H1 (cell line): ENCODE results near the gene DCAF8. TPM values are rescaled to one million over a fixed set of nuclear protein-coding genes. Genes with fewer than 3 reads are reported as not detected.

Experiments used
- CTCF ChIA-PET: fragments of 300-600 bp; sonication (Branson Sonifier 250); formaldehyde crosslinking; loops from one replicate; lab custom pipeline; 2021; ENCODE audit not compliant: partially characterized antibody; lab: Charles Lee
- POLR2A ChIA-PET: fragments of 300-600 bp; sonication (Branson Sonifier 250); formaldehyde crosslinking; loops from one replicate; lab custom pipeline; 2021; ENCODE audit warnings: inconsistent platforms; ENCODE audit not compliant: partially characterized antibody; lab: Charles Lee
- DNase-seq, 2 experiments: peaks; one replicate each; pipeline versions ENCODE4 v3.0.0 to v3.0.0-alpha.2; 2010 to 2022; ENCODE audit warnings: low spot score in 2 of 2, low read depth in 1 of 2, mixed read lengths in 1 of 2
- FAIRE-seq: peaks from 2 replicates; lab custom pipeline; 2011; peaks lifted over from hg19 to GRCh38; lab: Jason Lieb, UNC
- H2AFZ ChIP-seq: 2 replicates; pipeline ENCODE4 v1.8.1; 2012; ENCODE audit warnings: low read length, inconsistent platforms
- H2AK5ac ChIP-seq: 2 replicates; pipeline ENCODE4 v1.6.1; 2013; ENCODE audit warnings: low read depth, low read length
- H2BK120ac ChIP-seq: replicated peaks from 2 replicates; pipeline ENCODE3; 2013; ENCODE audit warnings: low read depth, low read length, inconsistent platforms
- H2BK12ac ChIP-seq: 2 replicates; pipeline ENCODE4 v1.6.1; 2013; ENCODE audit warnings: low read depth, low read length
- H2BK15ac ChIP-seq: 2 replicates; pipeline ENCODE4 v1.6.1; 2013; ENCODE audit warnings: low read length
- H2BK20ac ChIP-seq: 2 replicates; pipeline ENCODE4 v1.6.1; 2013; ENCODE audit warnings: low read length
- H2BK5ac ChIP-seq: 2 replicates; pipeline ENCODE4 v1.6.1; 2013; ENCODE audit warnings: low read depth, low read length
- H3K14ac ChIP-seq: 2 replicates; pipeline ENCODE4 v1.6.1; 2013; ENCODE audit warnings: inconsistent platforms; ENCODE audit not compliant: insufficient read length
- H3K18ac ChIP-seq: 2 replicates; pipeline ENCODE4 v1.6.1; 2013; ENCODE audit warnings: low read length; ENCODE audit errors: extremely low read depth
- H3K23ac ChIP-seq: 2 replicates; pipeline ENCODE4 v1.6.1; 2013; ENCODE audit warnings: inconsistent platforms; ENCODE audit not compliant: insufficient read length
- H3K23me2 ChIP-seq: 2 replicates; pipeline ENCODE4 v1.6.1; 2013; ENCODE audit warnings: low read depth, low read length
- H3K27ac ChIP-seq: 2 replicates; pipeline ENCODE4 v1.6.1; 2011; ENCODE audit warnings: low read depth, low read length, inconsistent platforms
- H3K27me3 ChIP-seq, 4 experiments: replicated peaks in 1 of 4; 1 replicate in 1 of 4; 2 replicates in 3 of 4; pipeline versions ENCODE4 v1.6.1 to v1.8.1; 2011 to 2013; ENCODE audit warnings: low read length in 3 of 4, mild to moderate bottlenecking in 3 of 4, inconsistent platforms in 2 of 4, mixed read lengths in 2 of 4, moderate library complexity in 1 of 4; ENCODE audit not compliant: control insufficient read depth in 3 of 4, insufficient read depth in 3 of 4; ENCODE audit errors: extremely low read depth in 1 of 4
- H3K36me3 ChIP-seq, 4 experiments: 2 replicates each; pipeline versions ENCODE4 v1.6.1 to v1.8.1; 2011 to 2013; ENCODE audit warnings: mild to moderate bottlenecking in 4 of 4, low read length in 3 of 4, moderate library complexity in 2 of 4, control low read depth in 1 of 4, inconsistent platforms in 1 of 4; ENCODE audit not compliant: insufficient read depth in 4 of 4, control insufficient read depth in 2 of 4
- H3K4ac ChIP-seq: replicated peaks from 2 replicates; pipeline ENCODE3; 2013; ENCODE audit warnings: low read length, low read depth, mixed read lengths, inconsistent platforms; ENCODE audit not compliant: insufficient read length
- H3K4me1 ChIP-seq, 4 experiments: replicated peaks in 1 of 4; 1 replicate in 1 of 4; 2 replicates in 3 of 4; pipeline versions ENCODE4 v1.6.1 to v1.8.1; 2011 to 2013; ENCODE audit warnings: low read length in 3 of 4, inconsistent platforms in 2 of 4, mixed read lengths in 1 of 4; ENCODE audit not compliant: insufficient read depth in 4 of 4, control insufficient read depth in 3 of 4
- H3K4me2 ChIP-seq, 2 experiments: 2 replicates each; pipeline versions ENCODE4 v1.6.1 to v1.8.1; 2011 to 2013; ENCODE audit warnings: low read depth in 2 of 2, low read length in 2 of 2, control low read depth in 1 of 2, inconsistent platforms in 1 of 2, mild to moderate bottlenecking in 1 of 2; ENCODE audit not compliant: insufficient read depth in 1 of 2
- H3K4me3 ChIP-seq, 4 experiments: fragments of 200-600, 300-600 bp in 1 of 4; sonication (generic), shearing (Covaris generic), sonication (Bioruptor Twin) in 1 of 4; 2 replicates each; pipeline versions ENCODE4 v1.5.1 to v1.8.1; 2011 to 2016; ENCODE audit warnings: low read length in 4 of 4, low read depth in 3 of 4, control low read depth in 2 of 4, inconsistent platforms in 2 of 4, mild to moderate bottlenecking in 2 of 4, mixed read lengths in 1 of 4, moderate library complexity in 1 of 4; ENCODE audit not compliant: insufficient read depth in 2 of 4; ENCODE audit errors: extremely low read depth in 1 of 4
- H3K56ac ChIP-seq: replicated peaks from 2 replicates; pipeline ENCODE3; 2013; ENCODE audit warnings: low read depth, mild to moderate bottlenecking, mixed read lengths, low read length, inconsistent platforms; ENCODE audit not compliant: insufficient read length
- H3K79me1 ChIP-seq: 2 replicates; pipeline ENCODE4 v1.6.1; 2013; ENCODE audit warnings: low read depth, low read length, control low read depth
- H3K79me2 ChIP-seq, 2 experiments: 2 replicates each; pipeline versions ENCODE4 v1.6.1 to v1.8.1; 2012 to 2013; ENCODE audit warnings: low read length in 2 of 2, mild to moderate bottlenecking in 2 of 2, inconsistent platforms in 1 of 2; ENCODE audit not compliant: insufficient read depth in 2 of 2, control insufficient read depth in 1 of 2
- H3K9ac ChIP-seq, 4 experiments: replicated peaks in 1 of 4; 1 replicate in 1 of 4; 2 replicates in 3 of 4; pipeline versions ENCODE4 v1.6.1 to v1.8.1; 2011 to 2013; ENCODE audit warnings: low read depth in 3 of 4, low read length in 3 of 4, control low read depth in 2 of 4, mild to moderate bottlenecking in 2 of 4, moderate library complexity in 2 of 4, inconsistent platforms in 1 of 4; ENCODE audit errors: extremely low read depth in 1 of 4
- H3K9me3 ChIP-seq, 2 experiments: 2 replicates each; pipeline versions ENCODE4 v1.6.1 to v1.8.1; 2012 to 2013; ENCODE audit warnings: mild to moderate bottlenecking in 2 of 2, moderate library complexity in 2 of 2, control low read depth in 1 of 2, inconsistent platforms in 1 of 2, low read depth in 1 of 2, low read length in 1 of 2, mixed read lengths in 1 of 2; ENCODE audit not compliant: insufficient read depth in 2 of 2
- H4K20me1 ChIP-seq, 2 experiments: replicated peaks in 1 of 2; 2 replicates each; pipeline versions ENCODE3 to v1.8.1; 2011 to 2013; ENCODE audit warnings: inconsistent platforms in 2 of 2, low read length in 2 of 2, mild to moderate bottlenecking in 1 of 2; ENCODE audit not compliant: insufficient read depth in 2 of 2, control insufficient read depth in 1 of 2
- H4K5ac ChIP-seq: 2 replicates; pipeline ENCODE4 v1.6.1; 2013; ENCODE audit warnings: low read length, low read depth, mixed read lengths, inconsistent platforms; ENCODE audit not compliant: insufficient read length
- H4K8ac ChIP-seq: 2 replicates; pipeline ENCODE4 v1.8.0; 2013; ENCODE audit warnings: mild to moderate bottlenecking, moderate library complexity, low read length, inconsistent platforms; ENCODE audit not compliant: insufficient read depth; ENCODE audit errors: extremely low read depth
- H4K91ac ChIP-seq: replicated peaks from 2 replicates; pipeline ENCODE3; 2013; ENCODE audit warnings: low read length, mixed read lengths, inconsistent platforms; ENCODE audit not compliant: insufficient read length
- KDM4A ChIP-seq: IDR thresholded peaks from one replicate; pipeline ENCODE4 v1.7.1; 2012; ENCODE audit warnings: low read depth, mild to moderate bottlenecking, moderate library complexity, low read length, inconsistent platforms; ENCODE audit not compliant: severe bottlenecking
- SIN3A ChIP-seq, 2 experiments: IDR thresholded peaks in 1 of 2; conservative IDR thresholded peaks in 1 of 2; 2 replicates each; pipeline ENCODE4 v1.6.1; 2011 to 2012; ENCODE audit warnings: low read length in 2 of 2, improper control_type of control experiment in 1 of 2, low read depth in 1 of 2, mild to moderate bottlenecking in 1 of 2
- WGBS, 2 experiments: shearing (Covaris generic) in 1 of 2; methylation state at CpG; one replicate each; pipeline versions ENCODE4 v1.1.6 to v1.1.7; 2013 to 2015; ENCODE audit warnings: low lambda C conversion rate in 2 of 2, mixed read lengths in 2 of 2, inconsistent platforms in 1 of 2, low coverage in 1 of 2, missing lambda C conversion rate in 1 of 2; ENCODE audit not compliant: insufficient replicate concordance in 2 of 2, insufficient coverage in 1 of 2, insufficient read length in 1 of 2; ENCODE audit errors: extremely low coverage in 1 of 2, missing lambda C conversion rate in 1 of 2; 5-methylcytosine and 5-hydroxymethylcytosine counted together
- polyA plus RNA-seq, 7 experiments: library from polyadenylated mRNA; depleted of rRNA in 3 of 7; stranded (reverse) in 5 of 7; unstranded in 2 of 7; fragments of >200 nt in 5 of 7; fragments of 200-250 nt in 2 of 7; gene quantifications; 1 replicate in 5 of 7; 2 replicates in 1 of 7; 4 replicates in 1 of 7; pipeline versions ENCODE4 v1.2.1 to v1.2.3, GENCODE V29; 2011 to 2013; ENCODE audit warnings: missing spikeins in 2 of 7, mixed read lengths in 2 of 7
- total RNA-seq: library from RNA; stranded (reverse); fragmentation: NEBNext Ultra II Directional; extraction: Animal tissue kit (Norgen Biotek cat#: 25700); gene quantifications from 2 replicates; pipeline ENCODE4 v1.2.1, GENCODE V29; 2021

The DCAF8 gene
- total and polyA plus RNA-seq, 2 of the 8 experiments (the other 6 are each of a cell fraction or from before 2014, with no cell fraction given) = 68.2 to 110 TPM

DNA sequence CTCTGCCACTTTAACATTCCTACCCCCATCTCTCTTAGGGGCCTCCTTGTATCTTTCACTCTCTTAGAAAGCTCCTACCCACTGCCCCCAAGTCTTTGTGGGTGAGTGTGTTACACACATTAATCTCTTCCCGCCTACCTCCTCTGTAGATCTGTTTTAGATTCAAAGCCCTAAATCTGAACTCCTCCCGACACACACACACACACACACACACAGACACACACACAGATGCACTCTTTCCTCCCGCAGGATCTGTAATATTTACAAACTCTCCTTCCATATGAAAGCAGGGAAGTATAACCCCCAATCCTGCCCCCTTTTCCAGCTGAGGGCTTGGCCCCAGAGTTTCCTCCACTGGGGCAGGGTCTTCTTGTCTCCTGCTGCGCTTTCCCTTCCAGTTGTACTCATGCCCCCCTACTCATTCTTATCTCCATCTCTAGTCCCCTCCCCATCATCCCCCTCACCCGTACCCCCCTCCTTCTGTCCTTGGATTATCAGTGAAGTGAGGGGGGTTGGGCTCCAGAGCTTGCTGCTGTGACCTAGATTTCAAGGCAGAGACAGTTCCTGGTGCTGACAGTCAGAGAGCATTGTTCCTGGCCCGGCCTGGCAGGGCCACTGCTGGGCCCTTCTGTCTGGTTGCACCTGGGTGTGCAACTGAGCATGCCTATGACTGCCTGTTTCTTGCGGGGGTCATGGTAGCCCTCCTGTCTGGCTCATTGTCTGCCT lies 52.9 kb downstream of the DCAF8 start:
- no peak overlapping the region; the same call in 1 of the 2 replicates for H2BK12ac ChIP-seq
- peaks cover 9% of the 10 kb centered on the region for H3K23me2 ChIP-seq
- peaks cover 2 to 21% of the 10 kb centered on the region in 2 experiments for H4K20me1 ChIP-seq
- H2AFZ ChIP-seq = no peak overlapping the region
- H3K79me2 ChIP-seq = peaks cover 8% of the 10 kb centered on the region in 2 experiments; a peak in 2 of 4 replicates
- H2BK5ac ChIP-seq = no peak overlapping the region
- TF ChIP-seq SIN3A (conservative IDR thresholded peaks at IDR 0.05 in 1 of 2, IDR thresholded peaks at IDR 0.05 in 1 of 2; ENCODE audit: low read depth in 1 of 2, low read length in 2 of 2) (0 out of 4 replicates have a peak, but pooled peaks of 1 of the 2 experiments have one; percentile 26), KDM4A (no peak)
- no peak overlapping the region for H2BK20ac ChIP-seq
- H3K23ac ChIP-seq = no peak overlapping the region
- no peak for FAIRE-seq
- no peak overlapping the region for H3K56ac ChIP-seq
- peak overlapping the region in 1 of 2 experiments; percentile 42; a peak in 3 of 4 replicates for H3K4me2 ChIP-seq
- H2BK15ac ChIP-seq = no peak overlapping the region
- no peak overlapping the region for H3K9ac ChIP-seq
- no peak for DNase-seq
- no peaks in the 10 kb centered on the region for H3K27me3 ChIP-seq
- no peak overlapping the region for H3K27ac ChIP-seq
- H4K5ac ChIP-seq = no peak overlapping the region
- H3K4ac ChIP-seq = no peak overlapping the region
- 79% methylated on average over 7 of the region's 7 CpGs; no CpG with 5 or more reads in 1 of the 2 experiments for WGBS, 2 experiments
- H3K36me3 ChIP-seq = peaks cover 10 to 29% (median 23%) of the 10 kb centered on the region in 4 experiments; a peak in 7 of 8 replicates
- H4K91ac ChIP-seq = no peak overlapping the region
- ChIA-PET CTCF (interaction anchor here (0.8 to 20.4 kb wide), 11 partner anchors 11 to 133 kb away, joined by 3 to 257 read pairs (median 10); partner anchors contain the start of genes ATP1A2 and CASQ1), POLR2A (interaction anchor here (0.9 to 11.3 kb wide), 16 partner anchors 10 to 113 kb away, joined by 3 to 107 read pairs (median 5); partner anchors contain the start of gene CASQ1)
- H3K14ac ChIP-seq = no peak overlapping the region
- no peak overlapping the region for H2AK5ac ChIP-seq
- H3K18ac ChIP-seq = peak overlapping the region; percentile 39; the same call in 1 of the 2 replicates
- no peaks in the 10 kb centered on the region for H3K9me3 ChIP-seq
- no peak overlapping the region; the same call in 1 of the 2 replicates for H4K8ac ChIP-seq
- peaks cover 11% of the 10 kb centered on the region for H3K79me1 ChIP-seq
- H3K4me3 ChIP-seq = no peak overlapping the region
- H2BK120ac ChIP-seq = no peak overlapping the region
- H3K4me1 ChIP-seq = peaks cover 17 to 37% (median 21%) of the 10 kb centered on the region in 4 experiments
